Measurements from ENCODE around the gene KRTAP4-9.

The KRTAP4-9 gene

DNA sequence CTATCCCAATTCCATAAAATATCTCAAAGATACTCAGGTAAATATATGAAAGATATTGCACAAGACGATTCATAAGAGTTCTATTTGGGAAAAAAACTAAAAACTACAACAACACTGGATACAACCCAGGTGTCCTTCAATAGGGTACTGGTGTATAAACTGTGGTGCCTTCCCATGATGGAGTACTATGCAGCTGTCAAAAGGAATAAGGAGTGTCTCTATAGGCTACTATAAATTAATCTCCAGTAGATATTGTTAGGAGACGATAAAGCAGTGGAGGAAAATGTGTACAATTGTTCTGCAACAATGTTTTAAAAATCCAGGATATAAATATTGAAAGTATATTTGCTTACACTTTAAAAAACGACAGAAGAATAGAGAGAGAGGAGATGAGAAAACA, 21.2 kb downstream of the KRTAP4-9 start:
- Histone ChIP-seq H3K9me2 (ENCODE audit: low read depth, low read length) (no peaks in the 10 kb centered on the region), H4K20me1 (ENCODE audit: insufficient read depth, low read length) (no peaks in the 10 kb centered on the region), H3K4me1 (ENCODE audit: insufficient read depth, low read length, severe bottlenecking) (no peaks in the 10 kb centered on the region), H3K9ac (ENCODE audit: low read length) (no peak overlapping the region), H3K27me3 (ENCODE audit: insufficient read depth, low read length) (no peaks in the 10 kb centered on the region), H2AFZ (ENCODE audit: low read length) (no peak overlapping the region), H3K9me3 (ENCODE audit: low read length) (no peaks in the 10 kb centered on the region), H3K4me3 (ENCODE audit: low read depth, low read length, poor library complexity, severe bottlenecking) (no peak overlapping the region), H3K27ac (ENCODE audit: low read depth, low read length, poor library complexity, severe bottlenecking) (no peak overlapping the region), H3K79me2 (ENCODE audit: insufficient read depth, low read length) (no peaks in the 10 kb centered on the region), H3F3A (ENCODE audit: insufficient read depth, low read length) (no peaks in the 10 kb centered on the region), H3K36me3 (ENCODE audit: insufficient read depth, low read length) (no peaks in the 10 kb centered on the region), H3K4me2 (ENCODE audit: low read length) (no peak overlapping the region)
- no peak for TF ChIP-seq EZH2 (IDR thresholded peaks at IDR 0.05; ENCODE audit: borderline replicate concordance, low read length)

DNA sequence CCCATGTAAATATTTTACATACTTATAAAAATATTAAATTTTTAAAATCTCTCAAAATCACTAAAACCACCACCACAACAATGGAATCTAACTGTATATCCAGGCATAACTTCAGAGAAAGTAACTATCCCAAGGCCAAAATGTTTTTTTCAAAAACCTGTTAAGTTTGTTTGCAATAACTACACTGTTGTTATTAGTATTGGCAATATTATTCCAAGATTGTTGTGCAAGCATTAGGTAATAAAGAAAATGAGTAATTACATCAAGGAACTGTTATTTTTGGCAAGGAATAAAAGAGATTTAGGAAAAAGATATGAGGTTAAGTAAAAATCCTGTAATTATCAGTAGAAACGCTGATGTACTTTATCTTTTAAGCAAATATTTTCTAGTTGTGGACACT, 22.2 kb downstream of the KRTAP4-9 start:
- Histone ChIP-seq H3K9me3 (ENCODE audit: low read length) (no peaks in the 10 kb centered on the region), H3K27me3 (ENCODE audit: insufficient read depth, low read length) (no peaks in the 10 kb centered on the region), H3K36me3 (ENCODE audit: insufficient read depth, low read length) (no peaks in the 10 kb centered on the region), H2AFZ (ENCODE audit: low read length) (no peak overlapping the region), H3K4me1 (ENCODE audit: insufficient read depth, low read length, severe bottlenecking) (no peaks in the 10 kb centered on the region), H3F3A (ENCODE audit: insufficient read depth, low read length) (no peaks in the 10 kb centered on the region), H3K9me2 (ENCODE audit: low read depth, low read length) (no peaks in the 10 kb centered on the region), H3K79me2 (ENCODE audit: insufficient read depth, low read length) (no peaks in the 10 kb centered on the region), H4K20me1 (ENCODE audit: insufficient read depth, low read length) (no peaks in the 10 kb centered on the region), H3K9ac (ENCODE audit: low read length) (no peak overlapping the region), H3K4me2 (ENCODE audit: low read length) (no peak overlapping the region), H3K4me3 (ENCODE audit: low read depth, low read length, poor library complexity, severe bottlenecking) (no peak overlapping the region), H3K27ac (ENCODE audit: low read depth, low read length, poor library complexity, severe bottlenecking) (no peak overlapping the region)
- TF ChIP-seq EZH2 (IDR thresholded peaks at IDR 0.05; ENCODE audit: borderline replicate concordance, low read length), result no peak
- TF ChIP-seq, protein P1, sequence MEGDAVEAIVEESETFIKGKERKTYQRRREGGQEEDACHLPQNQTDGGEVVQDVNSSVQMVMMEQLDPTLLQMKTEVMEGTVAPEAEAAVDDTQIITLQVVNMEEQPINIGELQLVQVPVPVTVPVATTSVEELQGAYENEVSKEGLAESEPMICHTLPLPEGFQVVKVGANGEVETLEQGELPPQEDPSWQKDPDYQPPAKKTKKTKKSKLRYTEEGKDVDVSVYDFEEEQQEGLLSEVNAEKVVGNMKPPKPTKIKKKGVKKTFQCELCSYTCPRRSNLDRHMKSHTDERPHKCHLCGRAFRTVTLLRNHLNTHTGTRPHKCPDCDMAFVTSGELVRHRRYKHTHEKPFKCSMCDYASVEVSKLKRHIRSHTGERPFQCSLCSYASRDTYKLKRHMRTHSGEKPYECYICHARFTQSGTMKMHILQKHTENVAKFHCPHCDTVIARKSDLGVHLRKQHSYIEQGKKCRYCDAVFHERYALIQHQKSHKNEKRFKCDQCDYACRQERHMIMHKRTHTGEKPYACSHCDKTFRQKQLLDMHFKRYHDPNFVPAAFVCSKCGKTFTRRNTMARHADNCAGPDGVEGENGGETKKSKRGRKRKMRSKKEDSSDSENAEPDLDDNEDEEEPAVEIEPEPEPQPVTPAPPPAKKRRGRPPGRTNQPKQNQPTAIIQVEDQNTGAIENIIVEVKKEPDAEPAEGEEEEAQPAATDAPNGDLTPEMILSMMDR (IDR thresholded peaks at IDR 0.05; ENCODE audit: low read length), result no peak

DNA sequence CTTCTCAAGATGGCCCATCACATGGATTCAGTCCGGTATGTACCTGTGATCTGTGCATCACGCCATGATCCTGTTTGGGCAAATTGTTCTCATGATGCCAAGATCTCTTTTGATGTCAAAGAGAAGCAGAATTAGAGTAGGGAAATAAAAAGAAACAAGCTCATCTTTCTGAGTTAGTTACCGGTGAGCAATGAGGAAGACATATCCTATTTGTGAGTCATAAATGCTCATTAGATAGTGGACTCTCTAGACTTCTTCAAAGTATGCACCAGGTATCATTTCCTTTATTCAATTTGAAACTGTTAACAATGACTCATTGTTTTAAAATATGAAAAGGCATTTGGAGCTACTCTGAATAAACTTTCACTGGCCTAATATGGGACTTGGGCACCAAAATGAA, 26.8 kb downstream of the KRTAP4-9 start:
- no peak overlapping the region for H3K4me2 ChIP-seq (ENCODE audit: low read length)

More for the DNA sequence above, 26.8 kb downstream of the KRTAP4-9 start:
- Histone ChIP-seq H4K20me1 (ENCODE audit: insufficient read depth, low read length) (no peaks in the 10 kb centered on the region), H3K27ac (ENCODE audit: low read depth, low read length, poor library complexity, severe bottlenecking) (no peak overlapping the region), H3K36me3 (ENCODE audit: insufficient read depth, low read length) (no peaks in the 10 kb centered on the region), H3K27me3 (ENCODE audit: insufficient read depth, low read length) (no peaks in the 10 kb centered on the region), H3K79me2 (ENCODE audit: insufficient read depth, low read length) (no peaks in the 10 kb centered on the region), H3K9ac (ENCODE audit: low read length) (no peak overlapping the region), H3K4me3 (ENCODE audit: low read depth, low read length, poor library complexity, severe bottlenecking) (no peak overlapping the region), H3K4me1 (ENCODE audit: insufficient read depth, low read length, severe bottlenecking) (no peaks in the 10 kb centered on the region), H3K9me3 (ENCODE audit: low read length) (no peaks in the 10 kb centered on the region), H2AFZ (ENCODE audit: low read length) (no peak overlapping the region), H3K9me2 (ENCODE audit: low read depth, low read length) (no peaks in the 10 kb centered on the region), H3F3A (ENCODE audit: insufficient read depth, low read length) (no peaks in the 10 kb centered on the region)
- TF ChIP-seq, protein P1 (IDR thresholded peaks at IDR 0.05; ENCODE audit: low read length), result no peak
- TF ChIP-seq EZH2 (IDR thresholded peaks at IDR 0.05; ENCODE audit: borderline replicate concordance, low read length), result no peak

All from OCI-LY1 (cell line).